ENCODE measurements around the gene LIN28B.

DNA sequence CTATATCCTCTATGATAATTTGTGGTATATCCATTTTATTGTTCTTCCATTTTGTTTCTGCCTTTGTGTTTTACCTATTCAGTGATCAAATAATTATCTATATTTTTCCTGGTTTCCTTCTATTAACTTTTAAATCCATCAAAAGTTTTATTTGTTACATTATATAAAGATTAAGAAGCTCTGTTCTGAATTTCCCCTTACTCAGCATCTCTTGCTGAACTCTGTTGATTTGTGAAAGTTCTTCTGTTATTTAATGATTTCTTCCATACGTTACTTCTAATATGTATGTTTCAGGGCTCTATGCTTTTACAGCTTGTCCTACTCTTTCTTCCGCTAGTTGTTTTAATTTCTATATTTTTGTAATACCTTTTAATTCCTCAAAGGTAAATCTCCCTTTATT, 87.1 kb downstream of the LIN28B start:
- TF ChIP-seq, protein P1, sequence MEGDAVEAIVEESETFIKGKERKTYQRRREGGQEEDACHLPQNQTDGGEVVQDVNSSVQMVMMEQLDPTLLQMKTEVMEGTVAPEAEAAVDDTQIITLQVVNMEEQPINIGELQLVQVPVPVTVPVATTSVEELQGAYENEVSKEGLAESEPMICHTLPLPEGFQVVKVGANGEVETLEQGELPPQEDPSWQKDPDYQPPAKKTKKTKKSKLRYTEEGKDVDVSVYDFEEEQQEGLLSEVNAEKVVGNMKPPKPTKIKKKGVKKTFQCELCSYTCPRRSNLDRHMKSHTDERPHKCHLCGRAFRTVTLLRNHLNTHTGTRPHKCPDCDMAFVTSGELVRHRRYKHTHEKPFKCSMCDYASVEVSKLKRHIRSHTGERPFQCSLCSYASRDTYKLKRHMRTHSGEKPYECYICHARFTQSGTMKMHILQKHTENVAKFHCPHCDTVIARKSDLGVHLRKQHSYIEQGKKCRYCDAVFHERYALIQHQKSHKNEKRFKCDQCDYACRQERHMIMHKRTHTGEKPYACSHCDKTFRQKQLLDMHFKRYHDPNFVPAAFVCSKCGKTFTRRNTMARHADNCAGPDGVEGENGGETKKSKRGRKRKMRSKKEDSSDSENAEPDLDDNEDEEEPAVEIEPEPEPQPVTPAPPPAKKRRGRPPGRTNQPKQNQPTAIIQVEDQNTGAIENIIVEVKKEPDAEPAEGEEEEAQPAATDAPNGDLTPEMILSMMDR (IDR thresholded peaks at IDR 0.05; ENCODE audit: low read depth, low read length, poor library complexity, severe bottlenecking): no peak
- no peak for TF ChIP-seq EZH2phosphoT487 (IDR thresholded peaks at IDR 0.05; ENCODE audit: borderline replicate concordance, low read length)
